Astrocyte (in vitro differentiated cells and primary cell): Measurements from ENCODE around the gene KRT77. TPM values are rescaled to one million over a fixed set of nuclear protein-coding genes. Genes with fewer than 3 reads are reported as not detected.
A peak's percentile ranks its signal among the peaks of the same experiment; 100 is the strongest.

Source experiments
- DNase-seq: peaks from one replicate; pipeline ENCODE4 v3.0.0-alpha.2; 2010; ENCODE audit warnings: low read depth
- FAIRE-seq: peaks from 2 replicates; lab custom pipeline; 2011; peaks lifted over from hg19 to GRCh38; lab: Jason Lieb, UNC
- H2AFZ ChIP-seq: 2 replicates; pipeline ENCODE4 v1.6.0; 2012; ENCODE audit warnings: low read depth, low read length, inconsistent platforms
- H3K27ac ChIP-seq: 2 replicates; pipeline ENCODE4 v1.5.1; 2011; ENCODE audit warnings: low read depth, low read length, inconsistent platforms
- H3K27me3 ChIP-seq: 2 replicates; pipeline ENCODE4 v1.6.0; 2011; ENCODE audit warnings: low read length, inconsistent platforms; ENCODE audit not compliant: insufficient read depth
- H3K36me3 ChIP-seq: 2 replicates; pipeline ENCODE4 v1.5.1; 2011; ENCODE audit warnings: low read length, inconsistent platforms; ENCODE audit not compliant: insufficient read depth
- H3K4me1 ChIP-seq: 2 replicates; pipeline ENCODE4 v1.5.1; 2011; ENCODE audit warnings: low read length, inconsistent platforms; ENCODE audit not compliant: insufficient read depth
- H3K4me2 ChIP-seq: 2 replicates; pipeline ENCODE4 v1.6.0; 2012; ENCODE audit warnings: low read length, inconsistent platforms
- H3K4me3 ChIP-seq: 2 replicates; pipeline ENCODE4 v1.5.1; 2011; ENCODE audit warnings: low read depth, mild to moderate bottlenecking, low read length, inconsistent platforms; ENCODE audit not compliant: insufficient read depth
- H3K79me2 ChIP-seq: 2 replicates; pipeline ENCODE4 v1.6.0; 2012; ENCODE audit warnings: mild to moderate bottlenecking, low read length, inconsistent platforms; ENCODE audit not compliant: insufficient read depth
- H3K9ac ChIP-seq: 2 replicates; pipeline ENCODE4 v1.6.0; 2012; ENCODE audit warnings: mild to moderate bottlenecking, low read length, inconsistent platforms
- H3K9me3 ChIP-seq: 2 replicates; pipeline ENCODE4 v1.5.1; 2012; ENCODE audit warnings: low read depth, mild to moderate bottlenecking, low read length, inconsistent platforms; ENCODE audit not compliant: insufficient read depth
- H4K20me1 ChIP-seq: 2 replicates; pipeline ENCODE4 v1.6.0; 2012; ENCODE audit warnings: low read length, inconsistent platforms; ENCODE audit not compliant: insufficient read depth
- H3K27ac Mint-ChIP-seq: one replicate; pipeline ENCODE4 v1.8.0; 2021; ENCODE audit warnings: mild to moderate bottlenecking, mixed read lengths; ENCODE audit not compliant: unreplicated experiment
- H3K27me3 Mint-ChIP-seq: one replicate; pipeline ENCODE4 v1.8.0; 2021; ENCODE audit warnings: low read depth, mixed read lengths; ENCODE audit not compliant: unreplicated experiment
- H3K36me3 Mint-ChIP-seq: one replicate; pipeline ENCODE4 v1.8.0; 2021; ENCODE audit warnings: low read depth, mixed read lengths; ENCODE audit not compliant: unreplicated experiment
- H3K4me1 Mint-ChIP-seq: one replicate; pipeline ENCODE4 v1.8.0; 2021; ENCODE audit warnings: low read depth, mixed read lengths; ENCODE audit not compliant: unreplicated experiment
- H3K4me3 Mint-ChIP-seq: one replicate; pipeline ENCODE4 v1.8.0; 2021; ENCODE audit warnings: mild to moderate bottlenecking, moderate library complexity, mixed read lengths; ENCODE audit not compliant: unreplicated experiment
- H3K9me3 Mint-ChIP-seq: one replicate; pipeline ENCODE4 v1.8.0; 2021; ENCODE audit warnings: mild to moderate bottlenecking, mixed read lengths; ENCODE audit not compliant: unreplicated experiment
- CTCF ChIP-seq: IDR thresholded peaks from 2 replicates; pipeline ENCODE4 v1.5.1; 2011; ENCODE audit warnings: low read depth, mild to moderate bottlenecking, inconsistent platforms, low read length, moderate library complexity; ENCODE audit not compliant: insufficient read depth
- EZH2 ChIP-seq: IDR thresholded peaks from 2 replicates; pipeline ENCODE4 v1.6.1; 2012; ENCODE audit warnings: mild to moderate bottlenecking, low read length, inconsistent platforms; ENCODE audit not compliant: insufficient read depth
- total RNA-seq: library from RNA; stranded (reverse); gene quantifications from 2 replicates; pipeline ENCODE4 v1.2.1, GENCODE V29; 2021

KRT77 gene
- total RNA-seq, 1 donor from 2014 or later, result not detected

DNA sequence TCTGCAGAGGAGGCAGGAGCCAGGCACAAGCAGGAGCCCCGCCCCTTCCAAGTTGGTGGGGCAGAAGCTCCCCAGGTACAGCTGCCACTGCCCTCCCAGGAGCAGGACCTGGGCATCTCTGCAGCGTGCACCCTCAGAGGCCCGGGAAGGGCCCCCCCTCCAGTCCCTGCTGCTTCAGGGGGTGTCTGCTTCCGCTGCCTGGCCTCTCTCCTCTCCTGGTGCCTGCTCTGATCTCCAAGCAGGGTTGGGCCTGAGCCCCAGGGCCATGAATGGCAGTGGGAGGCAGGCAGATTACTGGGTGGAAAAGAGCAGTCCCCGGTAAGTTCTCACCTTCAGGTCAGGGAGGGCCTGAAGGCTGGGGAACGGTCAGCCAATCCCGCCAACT lies 38.9 kb upstream of the KRT77 start:
- H3K36me3 Mint-ChIP-seq, result no peaks in the 10 kb centered on the region
- no peak for DNase-seq
- Histone ChIP-seq H3K27ac (no peak overlapping the region), H3K4me2 (no peak overlapping the region), H3K36me3 (no peaks in the 10 kb centered on the region), H3K9ac (no peak overlapping the region), H3K79me2 (no peaks in the 10 kb centered on the region), H3K4me3 (no peak overlapping the region), H3K27me3 (peaks cover 7% of the 10 kb centered on the region), H4K20me1 (no peaks in the 10 kb centered on the region), H2AFZ (no peak overlapping the region), H3K4me1 (no peaks in the 10 kb centered on the region), H3K9me3 (no peaks in the 10 kb centered on the region)
- H3K4me1 Mint-ChIP-seq, result no peaks in the 10 kb centered on the region
- no peaks in the 10 kb centered on the region for H3K9me3 Mint-ChIP-seq
- FAIRE-seq, result no peak
- H3K27ac Mint-ChIP-seq, result no peak overlapping the region
- no peak overlapping the region for H3K4me3 Mint-ChIP-seq
- peaks cover 77% of the 10 kb centered on the region for H3K27me3 Mint-ChIP-seq
- TF ChIP-seq EZH2, result no peak
- TF ChIP-seq CTCF, result no peak

DNA sequence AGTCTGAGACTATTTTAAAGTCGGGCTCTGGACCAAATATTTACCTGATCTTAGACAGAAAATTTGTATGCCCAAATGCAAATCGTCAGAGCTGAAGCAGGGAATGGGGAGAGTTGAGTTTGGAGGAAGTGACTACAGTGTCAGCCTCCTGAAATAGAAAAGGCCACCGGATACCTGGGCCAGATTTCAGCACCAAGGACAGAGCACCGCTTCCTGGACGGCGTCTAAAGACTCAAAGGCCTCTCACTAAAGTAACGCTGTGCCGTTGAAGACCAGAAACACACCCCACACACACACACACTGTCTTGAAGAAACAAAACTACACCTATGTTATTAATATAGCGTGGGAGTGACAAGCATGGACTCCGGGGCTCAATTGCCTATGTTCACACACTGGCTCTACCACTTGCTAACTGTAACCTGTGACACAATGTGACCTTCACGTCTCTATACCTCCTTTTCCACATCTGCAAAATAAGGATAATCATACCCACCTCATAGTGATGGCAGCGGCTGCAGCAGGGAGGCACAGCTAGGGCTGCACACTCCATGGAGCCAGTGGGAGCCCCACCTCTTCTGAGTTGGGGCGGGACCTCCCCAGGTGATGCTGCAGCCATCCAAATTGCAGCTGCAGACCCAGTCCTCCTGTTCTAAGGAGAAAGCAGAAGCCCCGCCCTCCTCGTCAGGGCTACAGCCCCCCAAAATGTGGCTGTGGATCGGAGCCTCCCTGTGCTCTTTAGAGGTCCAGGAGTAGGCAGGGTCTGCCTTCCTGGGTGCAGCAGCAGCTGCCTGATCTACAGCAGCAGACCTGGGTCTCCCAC lies 38.3 kb upstream of the KRT77 start:
- Mint-ChIP-seq H3K27ac (no peak overlapping the region), H3K9me3 (no peaks in the 10 kb centered on the region), H3K36me3 (no peaks in the 10 kb centered on the region), H3K4me1 (no peaks in the 10 kb centered on the region), H3K27me3 (peaks cover 78% of the 10 kb centered on the region), H3K4me3 (no peak overlapping the region)
- Histone ChIP-seq H2AFZ (no peak overlapping the region), H4K20me1 (no peaks in the 10 kb centered on the region), H3K9ac (no peak overlapping the region), H3K4me1 (no peaks in the 10 kb centered on the region), H3K27ac (no peak overlapping the region), H3K4me3 (no peak overlapping the region), H3K4me2 (no peak overlapping the region), H3K79me2 (no peaks in the 10 kb centered on the region), H3K36me3 (no peaks in the 10 kb centered on the region), H3K9me3 (no peaks in the 10 kb centered on the region), H3K27me3 (peaks cover 2% of the 10 kb centered on the region)
- FAIRE-seq (no peak), DNase-seq (peak; percentile 29)
- TF ChIP-seq CTCF (no peak), EZH2 (no peak)

DNA sequence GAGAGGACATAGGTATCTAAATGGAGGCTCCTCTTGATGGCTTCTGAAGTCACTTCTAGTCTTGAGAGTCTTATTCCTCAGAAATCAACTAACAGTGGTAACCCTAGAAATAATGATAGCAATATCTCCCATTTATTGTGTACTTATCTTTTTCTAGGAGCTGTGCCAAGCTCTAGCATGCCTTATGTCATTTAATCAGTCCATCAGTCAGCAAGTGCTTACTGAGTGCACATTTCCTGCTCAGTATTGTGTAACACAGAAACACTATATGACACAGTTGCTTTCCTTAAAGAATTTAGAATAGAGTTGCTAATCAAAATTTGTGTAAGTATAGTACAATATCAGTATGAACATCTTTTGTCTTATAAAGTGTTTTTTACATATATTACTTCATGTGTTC lies 37.3 kb upstream of the KRT77 start:
- Mint-ChIP-seq H3K4me1 (no peaks in the 10 kb centered on the region), H3K4me3 (no peak overlapping the region), H3K9me3 (peaks cover 3% of the 10 kb centered on the region), H3K27me3 (peaks cover 78% of the 10 kb centered on the region), H3K27ac (no peak overlapping the region), H3K36me3 (no peaks in the 10 kb centered on the region)
- Histone ChIP-seq H3K27ac (no peak overlapping the region), H4K20me1 (no peaks in the 10 kb centered on the region), H3K4me3 (no peak overlapping the region), H2AFZ (no peak overlapping the region), H3K4me2 (no peak overlapping the region), H3K36me3 (no peaks in the 10 kb centered on the region), H3K4me1 (no peaks in the 10 kb centered on the region), H3K27me3 (no peaks in the 10 kb centered on the region), H3K9ac (no peak overlapping the region), H3K9me3 (no peaks in the 10 kb centered on the region), H3K79me2 (no peaks in the 10 kb centered on the region)
- no peak for FAIRE-seq
- DNase-seq, result no peak
- TF ChIP-seq EZH2 (no peak), CTCF (no peak)
